SU-DHL-6 (cell line): ENCODE measurements around the gene SUMO4.

ENCODE experiments used
- H2AFZ ChIP-seq: fragments of 200-600 bp; sonication (generic); 2 replicates; pipeline ENCODE4 v1.6.1; 2014; ENCODE audit warnings: low read depth, mild to moderate bottlenecking, moderate library complexity, mixed read lengths, antibody characterized with exemption, low read length; ENCODE audit not compliant: severe bottlenecking
- H3F3A ChIP-seq: fragments of 200-600 bp; shearing (Covaris generic); 2 replicates; pipeline ENCODE4 v1.6.0; 2016; ENCODE audit warnings: antibody characterized with exemption, mild to moderate bottlenecking; ENCODE audit not compliant: insufficient read depth
- H3K27ac ChIP-seq: fragments of 200-600 bp; sonication (generic); 2 replicates; pipeline ENCODE4 v1.5.1; 2016; ENCODE audit warnings: low read depth, mild to moderate bottlenecking, low read length, moderate library complexity, mixed read lengths
- H3K27me3 ChIP-seq: fragments of 200-600 bp; sonication (generic), shearing (Covaris generic); 2 replicates; pipeline ENCODE4 v1.6.0; 2014; ENCODE audit warnings: mild to moderate bottlenecking, low read length
- H3K36me3 ChIP-seq: fragments of 200-600 bp; sonication (generic); 2 replicates; pipeline ENCODE4 v1.6.1; 2014; ENCODE audit warnings: mild to moderate bottlenecking, low read length, mixed read lengths
- H3K4me2 ChIP-seq: fragments of 300-600, 200-600 bp; shearing (Covaris generic), sonication (generic); 2 replicates; pipeline ENCODE4 v1.6.0; 2014; ENCODE audit warnings: low read length, low read depth, mild to moderate bottlenecking; ENCODE audit not compliant: poor library complexity, severe bottlenecking
- H3K4me3 ChIP-seq: fragments of 200-600 bp; sonication (generic); 2 replicates; pipeline ENCODE4 v1.5.1; 2014; ENCODE audit warnings: antibody characterized with exemption, low read length, mild to moderate bottlenecking, mixed read lengths; ENCODE audit not compliant: insufficient read depth, poor library complexity, severe bottlenecking
- H3K79me2 ChIP-seq: fragments of 200-600 bp; sonication (generic); 2 replicates; pipeline ENCODE4 v1.6.1; 2014; ENCODE audit warnings: mild to moderate bottlenecking, low read length, moderate library complexity; ENCODE audit not compliant: insufficient read depth
- H3K9ac ChIP-seq: fragments of 200-600 bp; sonication (generic); 2 replicates; pipeline ENCODE4 v1.7.0; 2014; ENCODE audit warnings: mild to moderate bottlenecking, low read length
- H3K9me2 ChIP-seq: fragments of 200-600 bp; sonication (generic); replicated peaks from 2 replicates; pipeline ENCODE4 v1.6.1; 2014; ENCODE audit warnings: low read length; ENCODE audit not compliant: insufficient read depth
- H3K9me3 ChIP-seq: fragments of 200-600 bp; sonication (generic); 2 replicates; pipeline ENCODE4 v1.6.1; 2014; ENCODE audit warnings: low read length, mixed read lengths; ENCODE audit not compliant: insufficient read depth
- H4K20me1 ChIP-seq: fragments of 200-600 bp; sonication (generic); 2 replicates; pipeline ENCODE4 v1.6.1; 2014; ENCODE audit warnings: low read depth, mild to moderate bottlenecking, antibody characterized with exemption, low read length, moderate library complexity, mixed read lengths
- EZH2phosphoT487 ChIP-seq: fragments of 200-600 bp; sonication (generic), shearing (Covaris generic); conservative IDR thresholded peaks from 2 replicates; pipeline ENCODE4 v1.6.1; 2018; ENCODE audit warnings: mild to moderate bottlenecking, antibody characterized with exemption, low read length, moderate library complexity, mixed read lengths
- TF ChIP-seq, protein P1 (sequence below): fragments of 200-600 bp; sonication (generic); IDR thresholded peaks from one replicate; pipeline ENCODE4 v1.5.1; 2017; ENCODE audit warnings: antibody characterized with exemption, mild to moderate bottlenecking, low read length, moderate library complexity; ENCODE audit not compliant: insufficient read depth, poor library complexity, severe bottlenecking

SUMO4 gene

DNA sequence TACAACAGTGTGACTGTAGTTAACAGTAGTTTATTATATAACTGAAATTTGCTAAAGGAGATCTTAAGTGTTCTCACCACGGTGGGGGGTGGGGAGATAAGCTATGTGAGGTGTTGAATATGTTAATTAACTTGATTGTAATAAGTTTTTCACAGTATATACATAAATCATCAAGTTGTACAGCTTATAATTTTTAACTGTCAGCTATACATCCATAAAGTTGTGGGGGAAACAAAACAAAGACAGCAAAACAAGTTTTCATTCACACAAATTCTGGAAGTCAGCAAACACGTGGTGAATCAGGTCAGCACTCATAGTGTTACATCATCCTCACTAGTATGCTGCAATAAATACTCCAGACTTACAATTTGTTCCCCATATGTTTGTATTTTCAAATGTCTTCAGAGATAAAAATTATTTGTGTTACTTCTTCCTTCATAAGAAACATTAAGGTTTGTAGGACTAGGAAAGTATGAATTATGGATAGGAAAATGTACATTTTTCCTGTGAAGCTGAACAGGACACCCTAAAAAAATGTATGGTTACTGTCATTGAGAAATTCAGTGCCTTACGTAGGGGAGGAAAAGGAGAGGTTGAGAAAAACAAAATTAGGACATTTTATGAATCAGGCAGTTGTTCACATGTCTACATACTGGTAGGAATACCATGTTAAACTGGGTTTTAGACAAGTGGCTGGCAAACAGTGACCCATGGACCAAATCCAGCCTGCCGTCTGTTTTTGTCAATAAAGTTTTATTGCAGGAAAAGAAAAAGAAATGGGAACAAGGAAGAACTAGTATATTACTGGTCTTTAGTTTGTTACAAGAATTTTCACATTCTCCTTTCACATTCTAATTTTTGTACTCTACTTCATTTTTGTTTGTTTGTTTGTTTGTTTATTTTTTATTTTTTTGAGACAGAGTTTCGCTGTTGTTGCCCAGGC is 6.0 kb downstream of the SUMO4 start:
- no peak overlapping the region for H3K9ac ChIP-seq
- H4K20me1 ChIP-seq: no peaks in the 10 kb centered on the region
- H2AFZ ChIP-seq: no peak overlapping the region
- no peaks in the 10 kb centered on the region for H3K79me2 ChIP-seq
- H3K27ac ChIP-seq: no peak overlapping the region
- peaks cover 4% of the 10 kb centered on the region; the same call in 1 of the 2 replicates for H3K36me3 ChIP-seq
- no peak overlapping the region for H3K4me2 ChIP-seq
- no peaks in the 10 kb centered on the region for H3K9me3 ChIP-seq
- no peaks in the 10 kb centered on the region for H3K9me2 ChIP-seq
- H3K4me3 ChIP-seq: no peak overlapping the region
- H3F3A ChIP-seq: 0 out of 2 replicates have a peak, but pooled peaks cover 9% of the 10 kb centered on the region
- H3K27me3 ChIP-seq: no peaks in the 10 kb centered on the region
- TF ChIP-seq, protein P1, sequence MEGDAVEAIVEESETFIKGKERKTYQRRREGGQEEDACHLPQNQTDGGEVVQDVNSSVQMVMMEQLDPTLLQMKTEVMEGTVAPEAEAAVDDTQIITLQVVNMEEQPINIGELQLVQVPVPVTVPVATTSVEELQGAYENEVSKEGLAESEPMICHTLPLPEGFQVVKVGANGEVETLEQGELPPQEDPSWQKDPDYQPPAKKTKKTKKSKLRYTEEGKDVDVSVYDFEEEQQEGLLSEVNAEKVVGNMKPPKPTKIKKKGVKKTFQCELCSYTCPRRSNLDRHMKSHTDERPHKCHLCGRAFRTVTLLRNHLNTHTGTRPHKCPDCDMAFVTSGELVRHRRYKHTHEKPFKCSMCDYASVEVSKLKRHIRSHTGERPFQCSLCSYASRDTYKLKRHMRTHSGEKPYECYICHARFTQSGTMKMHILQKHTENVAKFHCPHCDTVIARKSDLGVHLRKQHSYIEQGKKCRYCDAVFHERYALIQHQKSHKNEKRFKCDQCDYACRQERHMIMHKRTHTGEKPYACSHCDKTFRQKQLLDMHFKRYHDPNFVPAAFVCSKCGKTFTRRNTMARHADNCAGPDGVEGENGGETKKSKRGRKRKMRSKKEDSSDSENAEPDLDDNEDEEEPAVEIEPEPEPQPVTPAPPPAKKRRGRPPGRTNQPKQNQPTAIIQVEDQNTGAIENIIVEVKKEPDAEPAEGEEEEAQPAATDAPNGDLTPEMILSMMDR: no peak
- TF ChIP-seq EZH2phosphoT487: no peak

DNA sequence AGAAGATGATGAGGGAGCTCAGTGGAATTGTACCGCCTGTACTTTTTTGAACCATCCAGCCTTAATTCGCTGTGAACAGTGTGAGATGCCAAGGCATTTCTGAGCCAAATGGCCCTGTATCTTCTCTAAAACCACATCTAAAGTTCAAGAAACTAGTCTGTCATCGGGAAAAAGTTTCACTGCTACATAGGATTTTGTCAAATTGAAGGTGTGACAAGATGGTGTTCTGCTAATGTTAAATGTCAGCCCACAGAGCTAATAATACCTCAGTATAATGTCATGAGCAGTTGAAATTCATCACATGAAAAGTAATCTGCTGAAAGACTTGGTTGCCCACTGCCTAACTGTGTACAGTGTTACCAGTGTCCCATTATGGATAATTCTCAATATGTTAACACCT is 9.6 kb downstream of the SUMO4 start:
- Histone ChIP-seq H3K9me2 (no peaks in the 10 kb centered on the region), H2AFZ (no peak overlapping the region), H3K4me3 (no peak overlapping the region), H4K20me1 (no peaks in the 10 kb centered on the region), H3K79me2 (no peaks in the 10 kb centered on the region), H3K4me2 (no peak overlapping the region), H3K27ac (no peak overlapping the region), H3K9ac (no peak overlapping the region), H3F3A (0 out of 2 replicates have a peak, but pooled peaks cover 9% of the 10 kb centered on the region), H3K27me3 (no peaks in the 10 kb centered on the region), H3K36me3 (no peaks in the 10 kb centered on the region; the same call in 1 of the 2 replicates), H3K9me3 (no peaks in the 10 kb centered on the region)
- TF ChIP-seq, protein P1: no peak
- no peak for TF ChIP-seq EZH2phosphoT487

DNA sequence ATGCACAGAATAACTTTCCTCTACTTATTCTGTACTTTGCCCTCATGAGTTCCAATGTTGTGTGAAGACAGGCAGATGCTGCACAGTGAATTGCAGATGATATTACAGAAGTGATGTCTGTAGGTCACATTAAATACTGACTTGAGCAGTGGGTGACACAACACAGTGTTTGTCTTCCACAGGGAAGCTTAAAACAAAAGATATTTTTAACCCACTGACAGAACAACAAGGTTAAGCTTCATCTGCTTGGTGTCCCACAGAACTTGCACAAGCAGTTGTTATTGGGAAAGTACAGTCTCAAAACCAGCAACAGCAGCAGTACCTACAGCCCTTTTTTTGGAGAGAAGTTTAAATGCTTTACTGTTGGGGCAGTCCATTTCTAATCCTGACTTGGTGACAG is 10.5 kb downstream of the SUMO4 start:
- 0 out of 2 replicates have a peak, but pooled peaks cover 9% of the 10 kb centered on the region for H3F3A ChIP-seq
- H3K9me2 ChIP-seq: no peaks in the 10 kb centered on the region
- no peaks in the 10 kb centered on the region for H3K9me3 ChIP-seq
- no peaks in the 10 kb centered on the region for H3K27me3 ChIP-seq
- no peak overlapping the region for H3K27ac ChIP-seq
- H3K79me2 ChIP-seq: no peaks in the 10 kb centered on the region
- H3K4me3 ChIP-seq: no peak overlapping the region
- TF ChIP-seq, protein P1: no peak
- no peak for TF ChIP-seq EZH2phosphoT487
- H3K36me3 ChIP-seq: no peaks in the 10 kb centered on the region
- H4K20me1 ChIP-seq: no peaks in the 10 kb centered on the region
- no peak overlapping the region for H2AFZ ChIP-seq
- no peak overlapping the region for H3K9ac ChIP-seq
- H3K4me2 ChIP-seq: no peak overlapping the region
